Ascending aorta (tissue), 2 donors: ENCODE data around the gene HSPA9. TPM values are rescaled to one million over a fixed set of nuclear protein-coding genes. Genes with fewer than 3 reads are reported as not detected.

Experiments
- DNase-seq, 2 donors: peaks; one replicate each; pipeline ENCODE4 v3.0.0-alpha.2; 2019; ENCODE audit warnings: low spot score in 2 of 2
- H3K27ac ChIP-seq, 2 donors: fragments of 200-600 bp; sonication (generic); one replicate each; pipeline ENCODE4 v1.5.1; 2016 to 2017; ENCODE audit warnings: mild to moderate bottlenecking in 1 of 2
- H3K27me3 ChIP-seq: fragments of 200-600 bp; sonication (generic); one replicate; pipeline ENCODE4 v1.5.1; 2017
- H3K36me3 ChIP-seq, 2 donors: fragments of 200-600 bp; sonication (generic); one replicate each; pipeline ENCODE4 v1.5.1; 2016
- H3K4me1 ChIP-seq, 2 donors: fragments of 200-600 bp; sonication (generic); one replicate each; pipeline ENCODE4 v1.5.1; 2016 to 2017; ENCODE audit warnings: mild to moderate bottlenecking in 1 of 2
- H3K4me3 ChIP-seq, 2 donors: fragments of 200-600 bp; sonication (generic); one replicate each; pipeline ENCODE4 v1.5.1; 2016 to 2017; ENCODE audit warnings: mild to moderate bottlenecking in 1 of 2
- H3K9me3 ChIP-seq, 2 donors: fragments of 200-600 bp; sonication (generic); one replicate each; pipeline ENCODE4 v1.5.1; 2016
- CTCF ChIP-seq, 3 experiments: fragments of 200-600 bp in 2 of 3; fragments of 450-650 bp in 1 of 3; sonication (generic) in 2 of 3; IDR thresholded peaks; one replicate each; pipeline ENCODE4 v1.5.1; 2016 to 2019; ENCODE audit warnings: antibody characterized with exemption in 3 of 3, mild to moderate bottlenecking in 1 of 3, moderate library complexity in 1 of 3
- intact Hi-C: fragments of 100-400 bp; cut with DNase I; formaldehyde crosslinking; loops from one replicate; pipeline ENCODE4 v1.15.1; 2023
- total RNA-seq: library from RNA; depleted of rRNA; stranded (reverse); fragments of >200 nt; gene quantifications from one replicate; pipeline ENCODE4 v1.1.0, GENCODE V29; 2016

HSPA9 gene
- total RNA-seq, 1 donor from 2014 or later = 75.5 TPM

DNA sequence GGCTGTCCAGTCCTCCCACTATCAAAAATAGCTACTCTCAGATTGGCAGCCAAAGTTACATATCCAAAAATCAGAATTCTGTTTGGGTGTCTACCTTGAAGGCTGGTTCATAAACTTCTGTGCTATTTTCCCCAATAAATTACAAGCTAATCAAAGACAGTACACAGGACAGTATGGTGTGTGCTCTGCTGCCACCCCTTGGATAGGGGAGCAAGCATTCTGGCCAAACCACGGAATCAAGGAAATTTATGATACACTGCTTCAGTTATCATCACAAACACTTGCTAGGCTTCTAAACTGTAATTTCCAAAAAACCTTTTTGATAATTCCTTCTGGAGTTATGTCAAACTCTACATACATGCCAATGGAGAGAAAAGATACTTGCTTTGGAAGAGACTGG, 48.0 kb downstream of the HSPA9 start:
- intact Hi-C loops = no loop called here
- Histone ChIP-seq H3K27me3 (no peaks in the 10 kb centered on the region), H3K9me3 (no peaks in the 10 kb centered on the region), H3K36me3 (peaks cover 0 to 3% of the 10 kb centered on the region in 2 donors), H3K4me3 (no peak overlapping the region), H3K4me1 (no peaks in the 10 kb centered on the region), H3K27ac (no peak overlapping the region)
- no peak for DNase-seq
- TF ChIP-seq CTCF (IDR thresholded peaks at IDR 0.05) = no peak

GRCh38 chr5:138523406-138523805, 51.8 kb downstream of the HSPA9 start:
- no peak overlapping the region for H3K4me3 ChIP-seq
- peaks cover 3 to 4% of the 10 kb centered on the region in 2 donors for H3K36me3 ChIP-seq
- H3K9me3 ChIP-seq = no peaks in the 10 kb centered on the region
- no peaks in the 10 kb centered on the region for H3K27me3 ChIP-seq
- no peaks in the 10 kb centered on the region for H3K4me1 ChIP-seq
- intact Hi-C loops = no loop called here
- no peak for TF ChIP-seq CTCF (IDR thresholded peaks at IDR 0.05)
- H3K27ac ChIP-seq = no peak overlapping the region
- no peak for DNase-seq

DNA sequence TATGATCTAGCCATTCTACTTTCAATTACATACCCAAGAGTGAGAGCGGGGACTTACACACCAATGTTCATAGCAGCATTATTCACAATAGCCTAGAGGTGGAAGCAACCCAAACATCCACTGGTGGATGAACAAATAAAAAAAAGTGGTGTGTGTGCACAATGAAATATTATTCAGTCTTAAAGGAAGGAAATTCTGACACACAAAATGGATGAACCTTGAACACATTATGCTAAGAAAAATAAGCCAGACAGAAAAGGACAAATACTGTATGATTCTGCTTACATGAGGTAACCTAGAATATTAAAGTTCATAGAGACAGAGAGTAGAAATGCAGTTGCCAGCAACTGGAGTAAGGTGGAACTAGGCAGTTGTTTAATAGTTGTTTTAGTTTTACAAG, 54.2 kb downstream of the HSPA9 start:
- no peak overlapping the region for H3K4me3 ChIP-seq
- H3K27me3 ChIP-seq = no peaks in the 10 kb centered on the region
- no peaks in the 10 kb centered on the region for H3K4me1 ChIP-seq
- no peak overlapping the region for H3K27ac ChIP-seq
- intact Hi-C loops = no loop called here
- H3K36me3 ChIP-seq = peaks cover 17 to 28% of the 10 kb centered on the region in 2 donors
- no peaks in the 10 kb centered on the region for H3K9me3 ChIP-seq
- DNase-seq = no peak
- TF ChIP-seq CTCF (IDR thresholded peaks at IDR 0.05) = no peak

DNA sequence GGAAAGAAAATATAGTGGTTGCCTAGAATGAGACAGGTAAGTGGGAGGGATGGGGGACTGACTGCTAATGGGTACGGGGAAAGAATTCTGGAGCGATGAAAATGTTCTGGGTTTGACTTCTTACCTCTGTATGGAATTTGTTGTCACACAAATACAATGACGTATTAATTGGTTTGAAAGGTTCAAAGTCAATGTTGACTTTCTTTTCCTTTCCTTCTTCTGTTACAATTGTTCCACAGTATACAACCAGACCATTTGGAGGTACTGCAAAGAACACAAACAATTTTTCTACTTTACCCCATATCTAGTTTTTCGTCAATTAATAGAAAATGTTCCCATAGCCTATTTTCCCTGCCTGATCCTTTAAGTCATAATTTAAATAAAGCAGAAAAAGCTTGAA, 57.8 kb downstream of the HSPA9 start:
- Histone ChIP-seq H3K9me3 (no peaks in the 10 kb centered on the region), H3K4me3 (no peak overlapping the region), H3K27me3 (no peaks in the 10 kb centered on the region), H3K4me1 (no peaks in the 10 kb centered on the region), H3K27ac (no peak overlapping the region), H3K36me3 (peaks cover 34 to 60% of the 10 kb centered on the region in 2 donors)
- TF ChIP-seq CTCF (IDR thresholded peaks at IDR 0.05) = no peak
- intact Hi-C loops = no loop called here
- DNase-seq = no peak

DNA sequence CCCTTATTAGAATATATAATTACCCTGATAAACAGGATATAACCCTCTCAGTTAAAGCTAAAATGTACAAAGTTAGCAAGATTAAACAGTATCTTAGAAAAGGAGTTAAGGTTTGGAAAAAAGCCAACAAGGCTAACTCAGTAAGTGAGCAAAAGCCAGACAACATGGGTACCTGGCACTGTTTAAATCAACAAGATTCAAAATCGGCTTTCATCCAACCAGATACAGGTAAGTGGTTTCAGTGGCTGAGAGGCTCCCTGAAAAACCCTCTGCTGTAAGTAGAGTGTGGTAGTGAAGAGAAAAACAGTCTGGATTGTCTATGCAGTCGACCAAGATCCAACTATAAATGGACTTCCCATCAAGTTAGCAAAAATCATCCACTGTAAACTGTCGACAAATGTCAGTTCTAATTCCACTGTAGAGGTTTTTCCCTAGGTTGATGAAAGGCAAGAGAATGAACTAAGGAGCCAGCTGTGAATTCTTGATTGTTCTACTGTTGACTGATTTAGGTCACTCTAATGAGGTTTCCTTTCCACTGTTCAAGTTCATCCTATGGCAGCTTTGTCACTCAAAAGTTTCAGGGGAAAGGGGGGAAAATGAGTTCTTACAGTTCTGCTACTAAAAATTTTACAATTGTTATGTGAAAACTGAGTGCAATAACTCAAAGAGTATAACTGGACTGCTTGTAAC, 59.5 kb downstream of the HSPA9 start:
- no peak for DNase-seq
- Histone ChIP-seq H3K4me1 (no peaks in the 10 kb centered on the region), H3K9me3 (no peaks in the 10 kb centered on the region), H3K36me3 (peaks cover 41 to 71% of the 10 kb centered on the region in 2 donors), H3K4me3 (no peak overlapping the region), H3K27me3 (no peaks in the 10 kb centered on the region), H3K27ac (no peak overlapping the region)
- no peak for TF ChIP-seq CTCF (IDR thresholded peaks at IDR 0.05)
- intact Hi-C loops = no loop called here

DNA sequence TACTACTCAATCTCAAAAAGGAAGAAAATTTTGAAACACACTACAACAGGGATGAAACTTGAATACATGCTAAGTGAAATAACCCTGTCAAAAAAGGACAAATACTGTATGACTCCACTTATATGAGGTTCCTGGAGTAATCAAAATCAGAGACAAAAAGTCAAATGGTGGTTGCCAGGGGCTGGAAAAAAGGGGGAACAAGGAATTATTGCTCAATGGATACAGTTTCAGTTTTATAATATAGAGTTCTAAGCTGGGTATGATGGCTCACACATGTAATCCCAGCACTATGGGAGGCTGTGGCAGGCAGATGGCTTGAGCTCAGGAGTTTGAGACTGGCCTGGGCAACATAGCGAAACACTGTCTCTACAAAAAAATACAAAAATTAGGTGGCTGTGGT, 61.2 kb downstream of the HSPA9 start:
- Histone ChIP-seq H3K4me3 (no peak overlapping the region), H3K9me3 (no peaks in the 10 kb centered on the region), H3K4me1 (no peaks in the 10 kb centered on the region), H3K27ac (no peak overlapping the region), H3K36me3 (peaks cover 52 to 86% of the 10 kb centered on the region in 2 donors), H3K27me3 (no peaks in the 10 kb centered on the region)
- no peak for TF ChIP-seq CTCF (IDR thresholded peaks at IDR 0.05)
- DNase-seq = no peak
- intact Hi-C loops = no loop called here
